ENCODE measurements around the gene HPS5.

GRCh38 chr11:18312663-18313420 lies 9.1 kb downstream of the HPS5 start:
- TF ChIP-seq, protein P1, sequence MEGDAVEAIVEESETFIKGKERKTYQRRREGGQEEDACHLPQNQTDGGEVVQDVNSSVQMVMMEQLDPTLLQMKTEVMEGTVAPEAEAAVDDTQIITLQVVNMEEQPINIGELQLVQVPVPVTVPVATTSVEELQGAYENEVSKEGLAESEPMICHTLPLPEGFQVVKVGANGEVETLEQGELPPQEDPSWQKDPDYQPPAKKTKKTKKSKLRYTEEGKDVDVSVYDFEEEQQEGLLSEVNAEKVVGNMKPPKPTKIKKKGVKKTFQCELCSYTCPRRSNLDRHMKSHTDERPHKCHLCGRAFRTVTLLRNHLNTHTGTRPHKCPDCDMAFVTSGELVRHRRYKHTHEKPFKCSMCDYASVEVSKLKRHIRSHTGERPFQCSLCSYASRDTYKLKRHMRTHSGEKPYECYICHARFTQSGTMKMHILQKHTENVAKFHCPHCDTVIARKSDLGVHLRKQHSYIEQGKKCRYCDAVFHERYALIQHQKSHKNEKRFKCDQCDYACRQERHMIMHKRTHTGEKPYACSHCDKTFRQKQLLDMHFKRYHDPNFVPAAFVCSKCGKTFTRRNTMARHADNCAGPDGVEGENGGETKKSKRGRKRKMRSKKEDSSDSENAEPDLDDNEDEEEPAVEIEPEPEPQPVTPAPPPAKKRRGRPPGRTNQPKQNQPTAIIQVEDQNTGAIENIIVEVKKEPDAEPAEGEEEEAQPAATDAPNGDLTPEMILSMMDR (IDR thresholded peaks at IDR 0.05): no peak
- TF ChIP-seq POLR2A (IDR thresholded peaks at IDR 0.05) (no peak), EP300 (IDR thresholded peaks at IDR 0.05; ENCODE audit: low read depth) (no peak), POLR2AphosphoS5 (IDR thresholded peaks at IDR 0.05) (no peak)
